ENCODE data around the gene AKR1C3. TPM values are rescaled to one million over a fixed set of nuclear protein-coding genes. Genes with fewer than 3 reads are reported as not detected.
"Not testable (repeated sequence)": the region's sequence is repeated elsewhere in the genome, so short reads cannot be mapped to it uniquely, and the experiment has no call there.

Gene AKR1C3
- 121 TPM for total RNA-seq

DNA sequence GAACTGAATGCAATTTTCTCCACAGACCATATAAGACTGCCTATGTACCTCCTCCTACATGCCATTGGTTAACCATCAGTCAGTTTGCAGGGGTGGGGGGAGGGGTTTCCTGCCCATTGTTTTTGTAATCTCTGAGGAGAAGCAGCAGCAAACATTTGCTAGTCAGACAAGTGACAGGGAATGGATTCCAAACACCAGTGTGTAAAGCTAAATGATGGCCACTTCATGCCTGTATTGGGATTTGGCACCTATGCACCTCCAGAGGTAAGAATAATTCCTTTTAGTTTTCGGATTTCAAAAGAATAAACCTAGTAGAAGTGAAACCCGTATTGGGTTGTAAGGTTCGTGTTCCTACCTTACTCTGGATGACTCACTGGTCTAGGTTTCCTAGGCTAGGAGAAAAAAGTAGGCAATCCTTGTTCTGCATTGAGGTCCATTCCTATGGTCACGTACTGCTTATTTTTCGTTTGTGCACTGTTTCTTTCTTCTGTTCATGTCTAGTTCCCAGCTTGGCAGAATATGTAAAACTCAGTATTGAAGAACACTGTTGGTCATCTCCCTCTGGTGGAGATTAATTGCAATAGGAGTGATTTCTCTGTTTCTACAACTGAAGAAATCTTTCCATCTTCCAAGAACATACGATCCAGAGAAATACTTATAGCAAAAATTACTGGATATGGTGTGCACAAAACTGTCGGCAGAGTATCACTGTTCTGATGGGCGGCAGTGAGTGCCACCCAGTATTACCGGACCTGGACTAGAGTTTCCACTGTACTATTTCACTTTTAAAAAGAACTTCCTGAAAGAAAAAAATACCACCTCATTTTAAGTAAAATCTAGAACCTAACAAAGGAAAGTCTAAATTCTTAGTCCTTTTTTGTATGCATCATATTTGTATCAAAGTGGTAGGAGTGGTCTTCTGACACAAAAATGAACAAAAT is at the start of gene AKR1C3:
Gene AKR1C3 (plus strand): TSS at position 150 of the 941 bp plus-strand sequence. CDS start 31 bp downstream, at position 181.
- peak; percentile 13 to 89 (median 76) for DNase-seq (ENCODE audit: low read depth in 2 of 3, low spot score in 2 of 3)

GRCh38 chr10:5045095-5045494 is 49.1 kb upstream of the AKR1C3 start:
- no peak for DNase-seq (ENCODE audit: low read depth in 2 of 3, low spot score in 2 of 3)

DNA sequence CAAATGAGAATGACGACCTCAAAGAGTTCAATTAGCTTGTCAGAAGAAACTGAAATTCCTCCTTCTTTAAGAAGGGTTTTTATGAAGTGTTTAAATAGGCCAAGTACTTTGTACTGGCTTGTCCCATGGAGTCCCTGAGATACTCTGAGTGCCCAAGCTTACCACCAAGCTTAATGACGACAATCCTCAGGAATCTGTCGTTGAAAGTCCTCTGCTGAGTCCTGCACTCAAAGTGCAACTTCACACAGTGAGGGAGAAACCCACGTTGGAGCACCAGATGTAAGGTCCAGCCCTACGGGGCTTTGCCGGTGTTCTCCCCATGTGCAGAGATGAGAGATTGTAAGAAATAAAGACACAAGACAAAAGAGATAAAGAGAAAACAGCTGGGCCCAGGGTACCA is 47.8 kb upstream of the AKR1C3 start:
- no peak for DNase-seq (ENCODE audit: low read depth in 2 of 3, low spot score in 2 of 3)

GRCh38 chr10:5047055-5047454 is 47.2 kb upstream of the AKR1C3 start:
- DNase-seq (ENCODE audit: low read depth in 2 of 3, low spot score in 2 of 3): not testable (repeated sequence)

GRCh38 chr10:5047912-5048628 is 46.1 kb upstream of the AKR1C3 start:
- no peak for DNase-seq (ENCODE audit: low read depth in 2 of 3, low spot score in 2 of 3)

DNA sequence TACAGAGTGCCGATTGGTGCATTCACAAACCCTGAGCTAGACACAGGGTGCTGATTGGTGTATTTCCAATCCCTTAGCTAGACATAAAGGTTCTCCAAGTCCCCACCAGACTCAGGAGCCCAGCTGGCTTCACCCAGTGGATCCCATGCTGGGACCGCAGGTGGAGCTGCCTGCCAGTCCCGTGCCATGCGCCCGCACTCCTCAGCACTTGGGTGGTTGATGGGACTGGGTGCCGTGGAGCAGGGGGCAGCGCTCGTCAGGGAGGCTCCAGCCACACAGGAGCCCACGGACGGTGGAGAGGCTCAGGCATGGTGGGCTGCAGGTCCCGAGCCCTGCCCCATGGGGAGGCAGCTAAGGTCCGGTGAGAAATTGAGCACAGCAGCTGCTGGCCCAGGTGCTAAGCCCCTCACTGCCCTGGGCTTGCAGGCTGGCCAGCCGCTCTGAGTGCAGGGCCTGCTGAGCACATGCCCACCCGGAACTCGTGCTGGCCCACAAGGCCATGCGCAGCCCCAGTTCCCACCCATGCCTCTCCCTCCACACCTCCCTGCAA is 41.2 kb upstream of the AKR1C3 start:
- not testable (repeated sequence) for DNase-seq (ENCODE audit: low read depth in 2 of 3, low spot score in 2 of 3)

DNA sequence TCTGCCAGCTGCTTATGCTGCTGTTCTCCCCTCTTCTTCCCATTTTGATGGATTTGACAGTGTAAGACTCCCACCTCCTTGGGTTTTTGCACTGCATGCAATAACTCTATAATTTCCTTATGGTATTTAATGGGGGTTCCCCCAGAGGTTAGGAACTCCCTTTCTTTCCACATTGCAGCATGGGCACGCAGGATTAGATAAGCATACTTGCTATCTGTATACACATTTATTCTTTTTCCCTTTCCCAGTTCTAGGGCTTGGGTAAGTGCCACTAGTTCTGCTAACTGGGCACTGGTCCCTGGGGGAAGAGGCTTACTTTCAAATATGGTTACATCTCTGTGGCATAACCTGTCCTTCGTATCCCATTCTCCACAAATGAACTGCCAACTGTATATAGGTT is 39.4 kb upstream of the AKR1C3 start:
- DNase-seq (ENCODE audit: low read depth in 2 of 3, low spot score in 2 of 3): not testable (repeated sequence)

GRCh38 chr10:5059267-5059666 is 34.9 kb upstream of the AKR1C3 start:
- not testable (repeated sequence) for DNase-seq (ENCODE audit: low read depth in 2 of 3, low spot score in 2 of 3)

DNA sequence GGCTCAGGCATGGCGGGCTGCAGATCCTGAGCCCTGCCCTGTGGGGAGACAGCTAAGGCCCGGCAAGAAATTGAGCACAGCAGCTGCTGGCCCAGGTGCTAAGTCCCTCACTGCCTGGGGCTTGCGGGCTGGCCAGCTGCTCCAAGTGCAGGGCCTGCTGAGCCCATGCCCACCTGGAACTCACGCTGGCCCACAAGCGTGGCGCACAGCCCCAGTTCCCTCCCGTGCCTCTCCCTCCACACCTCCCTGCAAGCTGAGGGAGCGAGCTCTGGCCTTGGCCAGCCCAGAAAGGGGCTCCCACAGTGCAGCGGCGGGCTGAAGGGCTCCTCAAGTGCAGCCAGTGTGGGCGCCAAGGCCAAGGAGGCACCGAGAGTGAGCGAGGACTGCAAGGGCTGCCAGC is 33.4 kb upstream of the AKR1C3 start:
- not testable (repeated sequence) for DNase-seq (ENCODE audit: low read depth in 2 of 3, low spot score in 2 of 3)

DNA sequence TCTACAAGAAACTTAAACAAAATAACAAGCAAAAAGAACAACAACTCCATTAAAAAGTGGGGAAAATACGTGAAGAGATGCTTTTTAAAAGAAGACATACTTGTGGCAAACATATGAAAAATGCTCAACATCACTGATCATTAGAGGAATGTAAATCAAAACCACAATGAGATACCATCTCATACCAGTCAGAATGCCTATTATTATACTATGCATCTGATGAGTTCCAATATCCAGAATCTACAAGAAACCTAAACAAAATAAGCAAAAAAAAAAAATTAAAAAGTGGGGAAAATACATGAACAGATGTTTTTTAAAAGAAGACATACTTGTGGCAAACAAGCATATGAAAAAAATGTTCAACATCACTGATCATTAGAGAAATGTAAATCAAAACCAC is 29.6 kb upstream of the AKR1C3 start:
- DNase-seq (ENCODE audit: low read depth in 2 of 3, low spot score in 2 of 3): no peak

GRCh38 chr10:5068274-5068984 is 25.8 kb upstream of the AKR1C3 start:
- DNase-seq (ENCODE audit: low read depth in 2 of 3, low spot score in 2 of 3): no peak

GRCh38 chr10:5070648-5071410 is 23.4 kb upstream of the AKR1C3 start:
- no peak for DNase-seq (ENCODE audit: low read depth in 2 of 3, low spot score in 2 of 3)

- peak in 1 of 3 donors; percentile 9 for DNase-seq (ENCODE audit: low read depth in 2 of 3, low spot score in 2 of 3)
Measured at GRCh38 chr10:5071411-5072198, 22.6 kb upstream of the AKR1C3 start.

- no peak for DNase-seq (ENCODE audit: low read depth in 2 of 3, low spot score in 2 of 3)
Measured at GRCh38 chr10:5073659-5074058, 20.6 kb upstream of the AKR1C3 start.

GRCh38 chr10:5076615-5077014 is 17.6 kb upstream of the AKR1C3 start:
- DNase-seq (ENCODE audit: low read depth in 2 of 3, low spot score in 2 of 3): no peak

DNA sequence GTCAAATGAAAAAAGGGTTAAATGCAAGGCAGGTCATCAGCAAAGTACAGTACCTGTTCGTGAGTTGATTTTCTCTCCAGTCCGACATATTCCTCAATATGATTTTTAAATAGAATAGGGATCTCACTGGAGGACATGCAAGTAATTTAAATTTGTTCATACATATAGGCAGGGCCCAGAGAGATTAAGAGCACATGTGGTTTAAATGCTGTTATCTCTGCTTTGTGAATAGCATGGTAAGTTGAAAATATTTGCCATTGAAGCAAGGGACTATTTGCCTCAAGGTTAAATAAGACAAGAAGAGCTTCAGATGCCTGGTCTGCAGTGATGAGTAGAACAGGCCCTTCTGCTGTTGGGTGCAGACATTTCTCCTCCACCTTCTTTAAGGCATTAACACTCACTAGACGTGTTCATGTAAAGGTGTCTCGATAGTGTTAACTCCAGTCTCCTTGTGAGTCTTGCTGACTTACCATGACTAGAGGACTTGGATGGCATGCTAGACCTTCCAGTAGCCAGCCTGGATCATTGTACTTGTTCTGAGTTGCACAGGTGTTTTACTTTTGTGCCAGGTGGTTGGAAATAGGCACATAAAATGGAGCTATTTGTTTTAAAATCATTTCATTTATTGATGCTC is 15.6 kb upstream of the AKR1C3 start:
- DNase-seq (ENCODE audit: low read depth in 2 of 3, low spot score in 2 of 3): peak in 1 of 3 donors; percentile 45

DNA sequence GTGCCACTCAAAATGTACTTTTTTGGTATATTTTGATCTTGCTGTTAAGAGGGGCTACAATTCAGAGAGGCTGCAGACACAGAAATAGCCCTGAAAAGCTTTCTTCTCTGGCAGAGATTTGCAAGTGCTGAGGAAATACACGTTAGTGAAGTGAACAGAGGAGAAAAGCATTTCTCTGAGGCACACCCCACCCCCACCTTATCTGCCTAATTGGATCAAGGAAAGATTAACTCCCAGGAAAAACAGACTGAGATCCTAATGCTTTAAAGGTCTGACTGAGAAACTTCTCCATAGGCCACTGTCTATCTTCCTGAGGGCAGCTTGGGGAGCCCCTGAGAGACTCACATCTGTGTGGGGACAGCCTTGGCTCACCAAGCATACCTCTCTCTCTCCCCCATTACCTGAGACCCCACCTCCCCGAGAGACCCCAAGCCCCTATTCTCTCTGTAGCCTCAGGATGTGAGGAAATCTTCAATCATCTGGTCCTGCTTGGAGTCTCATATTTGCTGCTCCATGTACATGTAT is 14.8 kb upstream of the AKR1C3 start:
- DNase-seq (ENCODE audit: low read depth in 2 of 3, low spot score in 2 of 3): no peak

- no peak for DNase-seq (ENCODE audit: low read depth in 2 of 3, low spot score in 2 of 3)
Measured at GRCh38 chr10:5079836-5080235, 14.4 kb upstream of the AKR1C3 start.
